ENCODE measurements around the gene PDZD8.

DNA sequence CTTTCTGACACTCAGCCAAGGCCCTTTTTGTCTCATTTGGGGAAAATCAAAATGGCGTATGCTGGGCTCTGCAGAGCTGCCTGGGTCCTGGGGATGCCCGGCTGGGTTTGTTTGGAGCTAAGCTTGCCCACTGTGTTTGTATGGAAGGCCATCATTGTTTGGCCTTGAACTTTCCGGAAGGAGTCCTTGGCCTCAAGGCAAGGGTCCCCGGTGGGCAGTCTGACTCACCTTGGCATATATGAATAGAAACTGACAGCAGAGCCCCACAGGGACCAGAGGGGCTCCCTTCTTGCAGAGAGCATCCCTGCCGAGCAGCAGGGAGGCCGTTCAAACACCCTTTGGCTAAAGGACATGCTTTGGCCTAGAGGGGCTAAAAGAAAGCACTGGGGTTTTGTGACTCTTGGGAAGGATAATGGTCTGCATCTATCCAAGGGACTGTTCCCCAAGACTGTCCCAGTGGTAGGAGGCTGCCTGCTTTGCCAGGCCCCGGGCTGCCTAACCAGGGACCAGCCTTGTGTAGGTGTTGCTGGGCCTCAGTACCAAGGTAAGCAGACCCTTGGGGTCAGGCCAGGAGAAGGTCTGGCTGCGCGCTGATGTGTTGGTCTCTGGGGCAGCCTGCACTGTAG, 119.3 kb downstream of the PDZD8 start:
- TF ChIP-seq PPARA (CRISPR knock-in tag; IDR thresholded peaks at IDR 0.05; ENCODE audit: borderline replicate concordance) (no peak), TCF4 (CRISPR knock-in tag; IDR thresholded peaks at IDR 0.05; ENCODE audit: borderline replicate concordance) (no peak), ARNTL (CRISPR knock-in tag; IDR thresholded peaks at IDR 0.05; ENCODE audit: borderline replicate concordance, low read depth) (no peak), PATZ1 (CRISPR knock-in tag; IDR thresholded peaks at IDR 0.05; ENCODE audit: borderline replicate concordance) (no peak), ISL1 (CRISPR knock-in tag; IDR thresholded peaks at IDR 0.05) (no peak), ZFP30 (CRISPR knock-in tag; IDR thresholded peaks at IDR 0.05) (no peak), ESRRG (CRISPR knock-in tag; IDR thresholded peaks at IDR 0.05) (no peak), ZFP3 (CRISPR knock-in tag; IDR thresholded peaks at IDR 0.05) (no peak), RARB (CRISPR knock-in tag; IDR thresholded peaks at IDR 0.05) (no peak)
